Stimulated activated CD4-positive, alpha-beta T cell treated with anti-CD3 and anti-CD28 coated beads, Interleukin-1b, Interleukin-23, amount 100 ng/mL, for 24 hours (primary cell): ENCODE measurements around the gene FBF1.
A peak's percentile ranks its signal among the peaks of the same experiment; 100 is the strongest.

Source experiments
- DNase-seq, 4 experiments: peaks; one replicate each; pipeline ENCODE4 v3.0.0-alpha.2; 2020; ENCODE audit warnings: low read depth in 4 of 4, low spot score in 1 of 4

FBF1 gene

DNA sequence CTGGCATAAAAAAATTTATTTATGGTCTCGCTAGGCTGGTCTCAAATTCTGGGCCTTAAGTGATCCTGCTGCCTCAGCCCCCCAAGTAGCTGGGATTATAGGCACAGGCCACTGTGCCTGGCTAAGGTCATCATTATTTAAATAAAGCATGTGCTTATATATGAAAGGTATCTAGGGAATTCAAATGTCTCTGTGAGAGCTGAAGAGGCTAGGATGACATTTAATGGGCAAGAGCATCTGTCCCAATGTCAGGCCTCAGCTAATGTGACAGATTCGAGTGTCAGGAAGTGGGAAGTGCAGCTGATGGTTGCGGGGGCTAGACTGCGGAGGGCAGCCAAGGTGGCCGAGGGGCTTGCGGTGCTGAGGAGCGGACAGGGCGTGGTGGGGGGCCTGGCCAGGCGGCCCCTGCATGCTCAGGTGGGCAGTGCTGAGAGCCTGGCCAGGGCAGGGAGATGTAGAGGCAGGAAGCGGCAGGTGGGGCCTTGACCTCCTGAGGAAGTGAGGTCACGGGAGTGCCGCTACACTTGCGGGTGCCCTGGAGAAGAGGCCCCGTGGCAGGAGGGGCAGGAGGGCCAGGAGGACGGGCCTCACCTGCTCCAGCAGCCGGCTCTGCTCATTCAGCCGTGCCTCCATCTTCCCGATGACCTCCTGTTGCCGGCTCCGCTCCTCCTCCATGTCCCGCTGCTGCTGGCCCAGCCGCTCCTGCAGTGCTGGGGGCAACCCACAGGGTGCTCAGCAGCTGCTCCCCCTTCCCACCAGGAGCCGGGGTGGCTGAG lies 23.5 kb downstream of the FBF1 start:
- DNase-seq: no peak

DNA sequence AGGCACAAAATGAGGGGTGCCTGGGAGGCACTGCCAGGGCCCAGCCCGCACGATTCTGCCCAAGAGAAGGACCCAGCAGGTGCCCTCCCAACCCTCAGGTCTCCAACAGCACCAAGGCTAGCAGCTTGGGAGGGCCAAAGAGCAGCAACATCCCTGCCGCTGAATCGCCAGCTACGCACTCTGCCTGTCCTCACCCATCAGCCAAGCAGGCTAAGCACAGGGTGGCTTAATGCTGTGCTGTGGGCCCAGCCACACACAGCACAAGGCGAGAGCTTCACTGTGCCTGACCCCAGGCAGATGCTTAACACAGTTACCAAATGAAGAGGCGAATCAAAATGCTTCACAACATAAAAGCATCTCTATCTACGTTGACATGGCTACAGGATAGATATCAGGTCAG lies 25.6 kb downstream of the FBF1 start:
- DNase-seq: no peak

DNA sequence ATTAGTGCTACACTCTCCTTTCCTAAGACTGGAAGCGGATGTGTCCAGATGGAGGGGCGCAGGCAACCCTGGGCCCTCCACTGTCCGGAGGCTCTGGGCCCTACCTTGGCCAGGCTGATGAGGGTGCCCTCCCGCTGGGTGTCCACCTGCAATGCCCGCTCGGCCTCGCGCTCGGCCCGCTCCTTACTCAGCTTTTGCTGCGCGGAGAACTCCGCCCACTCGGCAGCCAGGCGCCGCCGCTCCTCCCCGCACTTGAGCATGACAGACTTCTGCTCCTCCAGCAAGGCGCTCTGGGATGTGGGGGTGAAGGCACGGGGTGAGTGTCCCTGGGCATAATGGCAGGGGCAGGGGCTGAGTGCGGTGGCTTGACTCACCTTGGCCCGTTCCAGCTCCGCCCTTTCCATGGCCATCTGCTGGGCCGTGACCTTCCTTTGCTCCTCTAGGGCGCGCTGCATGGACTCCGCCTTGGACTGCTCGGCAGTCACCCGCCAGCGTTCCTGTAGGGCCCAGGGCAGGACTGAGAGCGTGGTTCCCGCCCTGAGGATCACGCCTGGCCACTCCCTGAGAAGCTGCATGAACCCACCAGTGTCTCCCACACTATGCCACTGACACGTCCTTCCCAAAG lies 26.1 kb downstream of the FBF1 start:
- DNase-seq: no peak

GRCh38 chr17:75913537-75914210 lies 27.2 kb downstream of the FBF1 start:
- DNase-seq: no peak

DNA sequence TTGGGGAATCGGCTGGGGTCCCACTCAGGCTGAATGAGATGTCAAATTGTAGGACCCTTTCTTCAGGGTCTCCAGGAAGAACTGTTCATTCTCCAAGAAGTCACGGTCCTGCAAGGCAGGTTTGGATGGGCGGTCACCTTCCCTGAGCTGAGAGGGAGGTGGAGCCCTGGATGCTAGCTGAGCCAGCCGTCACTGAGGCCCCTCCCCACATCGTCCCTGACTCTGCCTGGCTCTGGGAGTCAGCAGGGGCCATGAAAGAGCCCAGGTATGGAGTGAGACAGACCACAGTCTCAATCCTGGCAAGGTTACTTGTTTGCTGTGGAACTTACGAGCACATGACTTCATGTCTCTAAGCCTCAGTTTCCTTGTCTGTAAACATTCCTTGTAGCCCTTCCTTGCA lies 30.1 kb downstream of the FBF1 start:
- no peak for DNase-seq

DNA sequence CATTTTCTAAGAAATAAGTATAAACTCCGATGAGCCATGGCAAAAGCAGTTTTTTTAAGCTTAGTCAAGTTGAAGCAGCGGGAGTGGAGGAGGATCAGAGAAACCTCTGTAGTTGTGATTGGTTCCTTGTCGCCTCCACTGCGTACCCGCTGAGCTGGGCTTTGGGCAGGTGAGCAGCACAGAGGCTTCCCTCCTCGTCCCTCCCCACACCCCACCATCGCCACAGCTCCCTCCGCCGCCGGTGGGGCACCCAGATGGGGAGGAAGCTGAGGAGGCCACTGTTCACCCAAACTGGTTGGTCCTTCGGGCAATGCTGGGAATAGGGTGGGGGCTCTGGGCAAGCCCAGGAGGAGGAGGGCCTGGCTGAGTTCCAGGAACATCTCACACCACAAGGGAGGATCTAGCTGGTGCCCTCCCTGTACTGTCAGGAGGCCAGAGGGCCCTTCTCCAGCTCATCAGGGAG lies 31.0 kb downstream of the FBF1 start:
- DNase-seq: no peak

DNA sequence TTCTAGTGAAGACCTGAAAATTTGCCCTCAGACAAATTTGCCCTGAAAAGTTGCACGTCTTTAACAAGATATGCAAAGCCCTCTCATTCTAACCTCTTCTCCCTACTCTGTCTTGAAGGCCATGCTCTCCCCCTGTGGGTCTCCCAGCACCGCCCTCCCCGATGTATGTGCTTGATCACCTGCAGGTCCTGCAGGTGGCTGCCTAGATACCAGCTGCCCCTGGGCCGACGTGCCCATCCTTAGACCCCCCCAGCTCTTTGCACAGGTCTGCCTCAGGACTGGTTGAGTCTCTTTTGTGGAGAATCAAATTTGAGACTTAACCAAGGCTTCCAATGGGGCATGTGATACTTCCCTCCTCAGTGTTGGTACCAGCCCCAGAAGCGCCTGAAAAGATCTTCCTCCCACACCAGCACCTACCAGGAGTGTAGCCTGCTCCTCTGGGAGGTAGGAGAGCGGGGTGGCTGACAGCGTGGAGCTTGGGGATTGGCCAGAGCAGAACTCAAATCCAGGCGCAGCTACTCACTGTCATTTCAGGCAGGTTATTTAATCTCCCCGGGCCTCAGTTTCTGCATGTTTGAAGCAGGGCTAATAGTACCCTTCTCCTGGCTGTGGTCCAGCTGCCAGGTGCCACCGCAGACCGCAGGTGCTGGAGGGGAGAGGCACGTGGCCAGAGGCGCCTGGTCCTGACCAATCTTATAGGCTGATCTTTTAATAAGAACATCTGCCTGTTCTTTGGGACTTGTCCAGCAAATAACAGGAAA lies 31.6 kb downstream of the FBF1 start:
- no peak for DNase-seq

GRCh38 chr17:75908201-75908600 lies 32.6 kb downstream of the FBF1 start:
- no peak for DNase-seq

DNA sequence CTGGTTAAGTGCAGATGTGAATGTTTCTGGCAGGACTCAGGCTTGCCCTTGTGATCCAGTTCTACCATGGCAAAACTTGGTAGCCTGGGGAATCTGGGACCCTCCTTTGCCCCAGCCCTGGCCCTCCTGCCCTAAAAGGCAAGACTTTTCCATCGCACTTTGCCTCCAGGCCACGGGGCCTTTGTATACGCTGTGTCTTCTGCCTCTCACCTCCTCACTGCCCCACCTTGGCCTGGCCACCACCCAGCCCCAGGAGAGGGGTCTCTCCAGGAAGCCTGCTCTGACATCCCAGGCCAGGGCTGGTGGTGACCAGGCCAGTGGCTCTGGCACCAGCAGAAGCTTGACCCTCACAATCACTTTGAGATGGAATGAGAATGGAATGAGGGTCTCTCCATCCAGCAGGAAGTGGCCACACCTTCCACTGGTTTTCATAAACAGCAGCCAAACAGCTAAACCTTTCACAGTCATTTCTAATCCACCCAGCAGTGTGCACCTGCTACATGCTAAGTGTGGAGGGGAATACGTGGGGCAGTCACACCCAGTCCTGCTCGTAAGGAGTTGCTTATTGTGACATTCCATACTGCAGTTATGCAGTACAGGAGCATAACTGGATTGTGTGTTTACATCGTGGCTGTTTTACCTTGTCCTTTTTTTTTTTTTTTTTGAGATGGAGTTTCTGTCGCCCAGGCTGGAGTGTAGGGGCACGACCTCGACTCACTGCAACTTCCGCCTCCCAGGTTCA lies 34.5 kb downstream of the FBF1 start:
- DNase-seq: no peak

- peak; percentile 81 to 94 (median 90) for DNase-seq
Measured at GRCh38 chr17:75904749-75905521, 35.9 kb downstream of the FBF1 start, which contains the start of gene MRPL38. MRPL38 (minus strand) TSS chr17:75904884; CDS start chr17:75904875, 9 bp downstream.

DNA sequence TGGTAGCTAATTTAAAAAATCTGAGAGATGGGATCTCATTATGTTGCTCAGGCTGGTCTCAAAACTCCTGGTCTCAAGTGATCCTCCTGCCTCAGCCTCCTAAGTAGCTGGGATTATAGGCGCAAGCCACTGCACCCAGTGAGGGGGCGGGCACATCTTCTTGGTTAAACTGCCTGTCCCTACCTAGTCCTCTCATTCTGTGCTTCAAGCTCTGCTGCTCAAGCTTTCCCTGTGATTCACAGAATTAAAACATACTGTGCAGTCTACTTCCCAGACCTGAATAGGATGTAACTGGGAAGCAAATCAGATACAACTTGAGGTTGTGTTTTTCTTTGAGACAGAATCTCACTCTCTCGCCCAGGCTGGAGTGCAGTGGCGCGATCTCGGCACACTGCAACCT lies 38.4 kb downstream of the FBF1 start:
- no peak for DNase-seq

DNA sequence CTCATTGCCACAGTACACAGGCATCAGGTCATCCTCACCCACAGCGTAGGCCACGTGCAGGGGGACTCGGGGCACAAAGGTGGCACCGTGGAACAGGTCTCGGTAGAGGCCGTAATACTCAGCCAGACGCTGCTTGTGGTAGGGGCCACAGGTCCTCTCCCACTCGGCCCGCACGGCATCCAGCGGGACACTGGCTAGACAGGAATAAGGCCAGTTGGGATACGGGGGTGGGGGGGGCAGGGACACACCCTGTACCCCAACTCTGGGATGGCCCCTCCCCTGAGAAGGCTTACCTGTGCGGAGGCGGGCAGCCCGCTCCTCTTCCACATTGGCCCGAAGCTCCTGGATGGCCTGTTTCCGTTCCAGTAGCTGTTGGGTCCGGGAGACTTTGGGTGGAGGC lies 39.1 kb downstream of the FBF1 start:
- no peak for DNase-seq

DNA sequence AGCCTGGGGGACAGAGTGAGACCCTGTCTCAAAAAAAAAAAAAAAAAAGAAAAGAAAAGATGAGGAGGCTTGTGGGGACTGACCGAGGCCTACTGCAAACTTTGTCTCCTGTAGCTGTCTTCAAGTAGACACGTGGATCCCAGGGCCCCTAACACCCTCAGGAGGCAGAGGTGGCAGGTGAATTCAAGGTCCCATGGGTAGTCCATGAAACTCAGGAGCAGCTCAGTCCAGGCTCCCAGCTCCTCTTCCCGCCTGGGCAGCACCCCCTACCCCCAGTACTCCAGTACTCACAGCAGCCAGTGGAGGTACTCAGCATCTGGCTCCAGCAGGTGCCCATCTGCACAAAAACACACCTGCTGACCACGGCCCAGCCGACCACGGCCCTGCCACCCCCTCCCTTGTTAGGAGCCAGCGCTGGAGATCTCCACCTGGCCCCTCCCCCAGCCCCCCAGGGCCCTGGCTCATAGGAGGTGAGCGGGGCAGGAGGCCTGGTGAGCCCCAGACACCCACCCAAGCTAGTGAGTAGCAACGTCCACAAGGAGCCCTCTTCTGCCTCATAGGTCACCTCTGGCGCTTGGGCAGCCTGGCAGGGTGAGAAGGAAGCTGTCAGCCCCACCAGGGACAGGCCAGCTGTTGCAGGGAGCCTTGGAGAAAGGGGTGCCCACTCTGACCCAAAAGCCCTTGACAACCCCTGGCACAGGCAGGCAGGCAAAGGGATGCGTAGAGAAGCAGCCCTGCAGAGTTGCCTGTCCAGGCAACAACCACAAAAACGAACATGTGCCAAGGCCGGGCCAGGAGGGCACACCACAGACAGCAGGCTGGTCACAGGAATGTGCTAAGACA lies 39.9 kb downstream of the FBF1 start:
- no peak for DNase-seq

GRCh38 chr17:75899767-75900468 lies 40.9 kb downstream of the FBF1 start:
- DNase-seq: no peak

DNA sequence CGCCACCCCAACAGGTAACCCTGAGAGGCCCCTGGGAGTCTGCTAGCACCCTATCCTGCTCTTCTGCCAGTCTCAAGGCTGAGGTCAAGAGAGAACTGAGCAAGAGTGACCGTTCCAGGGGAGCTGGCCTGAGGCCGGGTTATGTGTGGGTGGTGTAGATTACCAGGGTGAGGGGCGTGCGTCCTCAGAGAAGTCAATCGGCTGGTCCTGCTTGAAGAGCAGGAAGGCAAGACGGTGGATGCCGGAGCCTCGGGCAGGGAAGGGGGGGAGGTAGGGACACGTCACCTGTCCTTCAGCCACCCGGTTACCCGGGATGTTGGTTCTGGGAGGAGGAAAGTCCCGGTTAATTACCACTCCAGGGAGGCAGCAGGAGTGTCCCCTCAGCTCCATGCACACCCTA lies 41.5 kb downstream of the FBF1 start:
- no peak for DNase-seq

DNA sequence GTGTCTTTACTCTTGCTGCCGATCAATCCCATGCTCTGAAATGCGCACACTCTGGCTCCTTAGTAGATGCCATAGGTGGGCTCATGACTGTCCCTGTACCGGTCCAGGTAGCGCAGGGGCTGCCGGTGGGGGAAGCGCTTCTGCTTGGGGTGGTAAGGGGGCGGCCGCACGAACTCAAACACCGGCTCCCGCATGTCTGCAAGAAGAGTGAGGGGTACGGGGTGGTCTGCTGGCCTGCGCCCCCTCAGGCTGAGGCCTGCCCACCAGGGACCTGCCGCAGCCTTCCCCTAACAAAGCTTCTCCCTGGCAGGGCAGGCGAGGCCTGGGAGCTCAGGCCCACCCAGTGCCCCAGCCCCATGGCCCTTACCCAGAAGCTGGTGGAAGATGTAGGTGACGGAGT lies 42.1 kb downstream of the FBF1 start:
- no peak for DNase-seq

DNA sequence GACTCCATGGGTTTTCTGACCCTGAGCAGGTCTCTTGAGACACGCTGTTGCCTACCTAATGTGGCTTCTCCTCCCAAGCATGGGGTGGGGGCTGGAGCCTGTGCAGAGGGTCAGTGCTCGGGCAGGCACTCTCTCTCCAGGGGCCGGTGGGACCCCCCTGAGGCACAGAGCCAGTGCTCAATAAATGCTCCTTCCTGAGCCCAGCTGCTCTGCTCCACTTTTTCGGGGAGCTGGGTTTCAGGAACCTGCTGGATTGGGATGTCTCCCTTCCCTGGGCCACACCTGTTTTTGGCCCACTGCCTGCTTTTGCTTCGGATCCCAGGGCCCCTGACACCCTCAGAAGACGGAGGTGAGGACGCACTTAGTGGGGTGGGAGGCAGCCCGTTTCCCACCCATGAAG lies 42.8 kb downstream of the FBF1 start:
- DNase-seq: no peak
